Stimulated activated CD4-positive, alpha-beta T cell treated with anti-CD3 and anti-CD28 coated beads, TNF-alpha, amount 100 ng/mL, for 1 hour (primary cell): Measurements from ENCODE around the gene ZCCHC8.
"Not testable (repeated sequence)": the region's sequence is repeated elsewhere in the genome, so short reads cannot be mapped to it uniquely, and the experiment has no call there.

Source experiments
- DNase-seq, 3 donors: peaks; one replicate each; pipeline ENCODE4 v3.0.0-alpha.2; 2020; ENCODE audit warnings: low read depth in 3 of 3, low spot score in 1 of 3

Gene ZCCHC8

DNA sequence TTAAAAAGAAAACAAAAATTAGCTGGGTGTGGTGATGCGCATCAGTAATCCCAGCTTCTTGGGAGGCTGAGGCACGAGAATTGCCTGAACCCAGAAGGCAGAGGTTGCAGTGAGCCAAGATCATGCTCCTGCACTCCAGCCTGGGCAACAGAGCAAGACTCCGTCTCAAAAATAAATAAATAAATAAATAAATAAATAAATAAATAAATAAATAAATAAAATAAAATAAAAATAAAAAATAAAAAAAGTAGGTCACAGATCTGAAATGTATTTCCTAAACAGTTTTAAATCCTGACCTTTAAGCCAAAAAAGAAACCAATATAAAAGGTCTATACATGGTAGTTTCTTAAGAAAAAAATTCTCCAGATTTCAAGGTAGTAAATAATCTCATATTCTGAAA, 12.3 kb upstream of the ZCCHC8 start:
- DNase-seq = not testable (repeated sequence)

DNA sequence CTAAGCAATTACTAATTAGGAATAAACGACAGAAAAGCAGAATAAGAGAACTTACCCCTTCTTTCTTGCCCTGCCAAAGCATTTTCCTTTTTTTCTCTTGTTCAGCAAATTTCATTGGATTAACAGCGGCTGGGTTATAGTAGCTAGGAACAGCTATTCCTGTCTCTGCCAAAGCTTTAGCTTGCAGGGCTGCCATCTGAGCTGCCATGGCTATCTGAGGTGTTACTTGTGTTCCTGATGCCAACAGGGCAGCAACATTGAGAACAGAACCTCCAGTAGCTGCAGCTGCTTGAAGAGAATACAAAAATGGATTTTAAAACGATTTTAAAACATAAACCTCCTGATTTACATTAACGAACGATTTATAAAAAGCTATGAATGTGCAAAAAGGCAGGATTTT, 7.4 kb upstream of the ZCCHC8 start:
- no peak for DNase-seq

DNA sequence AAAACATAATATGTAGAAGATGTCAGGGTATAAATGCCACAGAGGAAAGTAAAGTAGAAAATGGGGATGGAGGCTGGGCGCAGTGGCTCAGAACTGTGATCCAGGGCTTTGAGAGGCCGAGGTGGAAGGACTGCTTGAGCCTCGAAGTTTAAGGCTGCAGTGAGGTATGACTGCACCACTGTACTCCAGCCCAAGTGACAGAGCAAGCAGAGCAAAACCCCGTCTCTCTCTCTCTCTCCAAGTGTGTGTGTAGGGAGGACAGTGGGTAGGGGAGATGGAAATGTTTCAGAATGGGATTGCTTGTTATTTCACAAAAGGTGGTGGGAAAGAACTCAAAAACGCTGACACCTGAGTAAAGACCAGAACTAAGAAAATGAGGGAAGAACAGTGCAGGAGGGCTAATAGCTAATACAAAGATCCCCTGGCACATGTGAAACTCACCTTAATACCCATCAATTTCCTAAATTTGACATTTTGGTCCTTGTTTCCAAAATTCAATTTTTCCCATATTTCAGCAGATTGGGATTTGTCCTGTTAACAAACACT, 5.7 kb upstream of the ZCCHC8 start:
- DNase-seq = no peak

DNA sequence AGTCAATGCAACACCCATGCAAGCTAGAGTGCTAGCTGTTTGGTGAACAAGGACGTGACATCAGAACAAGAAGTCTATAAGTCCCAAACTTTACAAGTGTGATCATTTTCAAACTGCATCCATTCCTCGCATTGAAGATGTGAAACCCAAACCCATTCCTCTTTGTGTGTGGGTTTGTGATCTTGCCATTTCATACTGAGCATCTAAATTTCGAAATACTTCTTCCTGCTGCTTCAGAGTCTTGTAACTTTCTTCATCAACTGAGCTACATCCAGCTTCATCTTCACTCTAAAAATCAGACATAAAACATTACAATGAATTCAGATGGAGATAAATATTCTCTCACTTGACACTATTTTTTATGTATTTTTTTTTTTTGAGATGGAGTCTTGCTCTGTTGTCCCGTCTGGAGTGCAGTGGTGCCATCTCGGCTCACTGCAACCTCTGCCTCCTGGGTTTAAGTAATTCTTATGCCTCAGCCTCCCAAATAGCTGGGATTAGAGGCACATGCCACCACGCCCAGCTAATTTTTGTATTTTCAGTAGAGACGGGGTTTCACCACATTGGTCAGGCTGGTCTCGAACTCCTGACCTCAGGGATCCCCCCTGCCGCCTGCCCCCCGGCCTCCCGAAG, 4.8 kb upstream of the ZCCHC8 start:
- DNase-seq = no peak

DNA sequence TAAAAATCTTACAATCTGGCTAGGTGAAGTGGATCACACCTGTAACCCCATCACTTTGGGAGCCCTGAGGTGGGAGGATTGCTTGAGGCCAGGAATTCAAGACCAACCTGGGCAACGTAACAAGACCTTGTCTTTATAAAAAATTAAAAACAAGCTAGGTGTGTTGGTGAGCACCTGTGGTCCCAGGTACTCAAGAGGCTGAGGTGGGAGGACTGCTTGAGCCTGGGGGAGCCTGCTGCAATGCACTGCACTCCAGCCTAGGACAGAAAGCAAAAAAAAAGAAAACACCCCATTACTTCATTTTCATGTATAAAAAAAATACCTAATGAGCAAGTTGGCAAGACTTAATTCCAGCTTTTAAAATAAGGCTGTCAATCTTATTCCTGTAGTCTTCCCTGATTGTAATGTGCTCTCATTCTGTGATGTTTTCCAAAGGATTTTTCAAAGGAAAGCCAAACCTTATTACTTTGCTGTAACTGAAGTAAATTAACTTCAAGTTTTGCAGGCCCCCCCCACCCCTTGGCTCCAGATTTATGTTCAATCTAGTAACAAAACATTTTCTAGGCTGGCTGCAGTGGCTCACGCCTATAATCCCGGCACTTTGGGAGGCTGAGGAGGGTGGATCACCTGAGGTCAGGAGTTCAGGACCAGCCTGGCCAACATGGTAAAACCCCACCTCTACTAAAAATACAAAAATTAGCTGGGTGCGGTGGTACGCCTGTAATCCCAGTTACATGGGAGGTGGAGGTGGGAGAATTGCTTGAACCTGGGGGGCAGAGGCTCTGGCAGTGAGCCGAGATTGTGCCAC, 3.3 kb upstream of the ZCCHC8 start:
- no peak for DNase-seq

GRCh38 chr12:122503147-122503751, 2.5 kb upstream of the ZCCHC8 start:
- no peak for DNase-seq

- DNase-seq = no peak
Observed at GRCh38 chr12:122501489-122501989, 807 bp upstream of the ZCCHC8 start.

DNA sequence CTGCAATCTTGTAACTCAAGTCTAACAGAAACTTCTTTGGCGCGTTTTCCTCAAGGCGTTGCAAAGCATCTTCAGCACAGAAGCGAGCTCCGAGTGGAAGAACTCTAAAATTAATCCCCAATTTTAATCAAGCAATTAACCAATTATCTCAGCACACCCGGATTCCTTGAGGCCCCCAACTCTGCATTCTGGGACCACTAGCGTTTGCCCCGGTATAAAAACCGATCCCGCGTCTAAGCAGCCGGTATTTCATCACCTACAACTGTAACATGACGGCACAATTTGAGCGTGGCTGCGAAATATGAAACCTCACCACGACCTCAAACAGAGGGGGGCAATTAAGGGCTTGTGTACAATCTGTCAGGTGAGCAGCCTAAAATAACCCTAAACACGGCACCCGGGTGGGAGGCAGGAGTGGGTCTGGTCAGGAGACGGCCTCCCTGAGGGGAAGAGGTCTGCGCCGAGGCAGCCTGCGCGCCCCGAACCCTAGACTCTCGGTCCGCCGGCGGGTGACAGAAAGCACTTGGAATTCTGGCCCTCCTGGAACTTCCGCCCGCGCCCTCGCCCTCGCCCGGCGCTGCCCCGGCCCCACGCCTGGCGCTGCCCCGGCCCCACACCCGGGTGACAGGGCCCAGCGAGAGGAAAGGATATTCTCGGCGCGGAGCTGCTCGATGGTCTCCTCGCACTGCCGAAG, 594 bp downstream of the ZCCHC8 start:
- DNase-seq = peak in 2 of 3 donors; percentile 3 to 12

- DNase-seq = no peak
Observed at GRCh38 chr12:122495258-122495657, 5.5 kb downstream of the ZCCHC8 start.

DNA sequence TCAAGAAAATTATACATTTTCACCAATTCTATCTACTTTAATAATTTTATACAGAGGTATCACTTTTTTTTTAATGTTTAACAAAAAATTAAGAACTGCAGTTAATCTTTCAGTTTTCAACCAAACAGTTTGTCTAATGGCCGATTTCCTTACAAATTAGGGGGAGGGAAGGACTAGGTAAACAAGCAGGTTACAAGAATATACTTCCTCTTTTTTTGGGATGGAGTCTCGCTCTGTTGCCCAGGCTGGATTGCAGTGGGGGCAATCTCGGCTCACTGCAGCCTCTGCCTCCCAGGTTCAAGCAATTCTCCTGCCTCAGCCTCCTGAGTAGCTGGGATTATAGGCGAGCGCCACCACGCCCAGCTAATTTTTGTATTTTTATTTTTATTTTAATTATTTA, 7.5 kb downstream of the ZCCHC8 start:
- not testable (repeated sequence) for DNase-seq

GRCh38 chr12:122491991-122492390, 8.7 kb downstream of the ZCCHC8 start:
- no peak for DNase-seq

DNA sequence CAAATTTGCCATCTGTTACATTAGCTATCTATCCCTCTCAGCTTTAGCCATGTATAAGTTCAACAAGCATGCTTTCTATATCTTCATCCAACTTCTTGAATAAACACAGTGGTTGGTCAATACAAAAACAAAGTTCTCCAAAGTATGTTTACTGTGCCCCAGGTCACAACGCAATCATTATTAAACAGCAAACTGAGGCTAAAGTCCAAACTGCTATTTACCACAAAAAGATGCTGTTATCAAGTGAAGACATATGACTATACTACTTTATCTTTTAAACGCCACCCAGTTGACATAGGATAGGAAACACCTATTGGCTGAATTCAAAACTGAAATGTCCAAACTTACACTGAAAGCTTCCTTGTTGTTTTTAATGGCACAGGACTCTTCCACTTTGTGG, 11.7 kb downstream of the ZCCHC8 start:
- DNase-seq = no peak

- DNase-seq = not testable (repeated sequence)
Observed at GRCh38 chr12:122487807-122488206, 12.9 kb downstream of the ZCCHC8 start.

DNA sequence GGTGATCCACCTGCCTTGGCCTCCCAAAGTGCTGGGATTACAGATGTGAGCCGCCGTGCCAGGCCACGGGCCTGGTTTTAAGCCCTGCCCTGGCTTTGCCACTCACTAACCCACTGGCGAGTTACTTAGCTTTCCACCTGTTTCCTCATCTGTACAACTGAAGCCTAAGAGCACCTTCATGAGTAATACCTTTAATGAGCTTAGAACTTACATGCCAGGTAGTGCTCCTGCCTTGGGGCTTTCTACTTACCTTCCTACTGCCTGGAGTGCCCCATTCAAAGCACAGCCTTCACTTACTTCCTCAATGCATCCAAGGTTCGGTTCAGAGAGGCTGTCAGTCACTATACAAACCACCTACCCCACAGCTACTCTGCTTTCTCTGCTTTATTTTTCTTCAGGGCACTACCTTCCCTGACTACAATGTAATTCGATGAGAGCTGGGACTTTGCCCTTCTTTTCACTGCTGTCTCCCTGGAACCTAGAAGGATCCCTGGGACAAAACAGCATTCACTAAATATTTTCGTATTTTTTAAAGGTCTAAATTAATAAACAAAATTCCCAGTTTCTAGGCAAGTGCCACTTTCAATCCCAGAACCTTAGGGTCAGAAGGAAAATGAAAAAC, 13.8 kb downstream of the ZCCHC8 start:
- no peak for DNase-seq

DNA sequence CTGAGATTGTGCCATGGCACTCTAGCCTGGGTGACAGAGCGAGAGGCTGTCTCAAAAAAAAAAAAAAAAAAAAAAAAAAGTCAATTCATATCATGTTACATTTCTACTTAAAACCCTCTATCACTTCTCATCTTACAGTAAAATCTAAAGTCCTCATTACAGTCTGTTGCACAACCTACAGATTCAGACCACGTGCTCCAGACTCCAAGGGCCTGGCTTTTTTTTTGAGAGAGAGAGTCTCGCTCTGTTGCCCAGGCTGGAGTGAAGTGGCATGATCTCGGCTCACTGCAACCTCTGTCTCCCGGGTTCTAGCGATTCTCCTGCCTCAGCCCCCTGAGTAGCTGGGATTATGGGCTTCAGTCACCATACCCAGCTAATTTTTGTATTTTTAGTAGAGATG, 14.4 kb downstream of the ZCCHC8 start:
- DNase-seq = not testable (repeated sequence)

DNA sequence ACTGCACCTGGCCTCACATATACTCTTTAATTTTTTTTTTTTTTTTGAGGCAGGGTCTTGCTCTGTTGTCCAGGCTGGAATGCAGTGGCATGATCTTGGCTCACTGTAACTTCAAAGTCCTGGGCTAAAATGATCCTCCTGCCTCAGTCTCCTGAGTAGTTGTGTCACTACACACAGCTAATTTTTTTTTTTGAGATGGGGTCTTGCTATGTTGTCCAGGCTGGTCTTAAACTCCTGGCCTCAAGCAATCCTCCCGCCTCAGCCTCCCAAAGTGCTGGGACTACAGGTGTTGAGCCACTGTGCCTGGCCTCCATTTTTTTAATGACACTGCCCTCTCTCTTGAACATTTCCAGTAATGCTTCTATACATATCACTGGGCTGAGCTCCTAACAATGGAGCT, 16.3 kb downstream of the ZCCHC8 start:
- DNase-seq = not testable (repeated sequence)

DNA sequence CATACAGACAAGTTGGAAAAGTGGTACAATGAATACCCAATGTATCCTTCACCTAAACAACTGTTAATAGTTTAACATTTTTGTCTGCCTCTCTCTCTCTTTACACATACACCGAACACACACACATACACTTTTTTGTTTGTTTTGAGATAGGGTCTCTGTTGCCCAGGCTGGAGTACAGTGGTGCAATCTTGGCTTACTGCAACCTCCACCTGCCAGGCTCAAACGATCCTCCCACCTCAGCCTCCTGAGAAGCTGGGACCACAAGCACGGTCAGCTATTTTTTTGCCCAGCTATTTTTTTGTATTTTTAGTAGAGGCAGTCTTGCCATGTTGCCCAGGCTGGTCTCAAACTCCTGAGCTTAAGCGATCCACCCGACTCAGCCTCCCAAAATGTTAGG, 16.8 kb downstream of the ZCCHC8 start:
- no peak for DNase-seq

- no peak for DNase-seq
Observed at GRCh38 chr12:122481861-122482260, 18.9 kb downstream of the ZCCHC8 start.

DNA sequence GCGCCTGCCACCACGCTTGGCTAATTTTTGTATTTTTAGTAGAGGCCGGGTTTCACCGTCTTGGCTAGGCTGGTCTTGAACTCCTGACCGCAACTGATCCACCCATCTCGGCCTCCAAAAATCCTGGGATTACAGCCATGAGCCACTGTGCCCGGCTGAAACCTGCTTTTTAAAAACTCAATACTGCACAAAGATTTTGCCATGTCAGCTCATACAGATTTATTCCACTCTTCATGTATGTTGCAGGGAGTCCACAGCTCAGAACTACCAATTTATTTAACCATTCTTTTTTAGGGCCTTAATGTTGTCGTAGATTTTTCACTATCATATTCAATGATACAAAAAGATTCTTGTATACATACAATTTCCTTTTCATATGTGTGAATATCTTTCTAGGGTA, 20.0 kb downstream of the ZCCHC8 start:
- DNase-seq = no peak

GRCh38 chr12:122474324-122474716, 26.4 kb downstream of the ZCCHC8 start:
- no peak for DNase-seq
